ENCODE measurements around the gene CGB1.
A peak's percentile ranks its signal among the peaks of the same experiment; 100 is the strongest.

CGB1 gene

GRCh38 chr19:48994035-48994386 lies 42.7 kb downstream of the CGB1 start:
- Histone ChIP-seq H3K4me3 (ENCODE audit: low read depth, low read length, poor library complexity, severe bottlenecking) (peak overlapping the region; percentile 99), H3K36me3 (ENCODE audit: insufficient read depth, low read length) (peaks cover under 1% of the 10 kb centered on the region; the same call in 1 of the 2 replicates), H3K9ac (ENCODE audit: low read length) (peak overlapping the region; percentile 98), H3K9me2 (ENCODE audit: low read depth, low read length) (no peaks in the 10 kb centered on the region), H3K4me1 (ENCODE audit: insufficient read depth, low read length, severe bottlenecking) (peaks cover 24% of the 10 kb centered on the region), H3K9me3 (ENCODE audit: low read length) (no peaks in the 10 kb centered on the region), H4K20me1 (ENCODE audit: insufficient read depth, low read length) (no peaks in the 10 kb centered on the region), H3K4me2 (ENCODE audit: low read length) (peak overlapping the region; percentile 100), H3K27ac (ENCODE audit: low read depth, low read length, poor library complexity, severe bottlenecking) (peak overlapping the region; percentile 87), H3K27me3 (ENCODE audit: insufficient read depth, low read length) (no peaks in the 10 kb centered on the region), H3F3A (ENCODE audit: insufficient read depth, low read length) (no peaks in the 10 kb centered on the region), H3K79me2 (ENCODE audit: insufficient read depth, low read length) (peaks cover 27% of the 10 kb centered on the region), H2AFZ (ENCODE audit: low read length) (no peak overlapping the region)
- TF ChIP-seq CTCF (IDR thresholded peaks at IDR 0.05; ENCODE audit: low read length) (no peak), EZH2 (IDR thresholded peaks at IDR 0.05; ENCODE audit: borderline replicate concordance, low read length) (no peak)

- peak within 1 kb of the TSS; percentile 99 for H3K4me3 ChIP-seq (ENCODE audit: low read depth, low read length, poor library complexity, severe bottlenecking)
- no peaks in the 10 kb centered on the region for H4K20me1 ChIP-seq (ENCODE audit: insufficient read depth, low read length)
- peak within 1 kb of the TSS; percentile 98 for H3K9ac ChIP-seq (ENCODE audit: low read length)
- peak within 1 kb of the TSS; percentile 100 for H3K4me2 ChIP-seq (ENCODE audit: low read length)
- no peaks in the 10 kb centered on the region for H3F3A ChIP-seq (ENCODE audit: insufficient read depth, low read length)
- H3K27me3 ChIP-seq (ENCODE audit: insufficient read depth, low read length), result no peaks in the 10 kb centered on the region
- peaks cover 23% of the 10 kb centered on the region for H3K4me1 ChIP-seq (ENCODE audit: insufficient read depth, low read length, severe bottlenecking)
- H3K9me2 ChIP-seq (ENCODE audit: low read depth, low read length), result no peaks in the 10 kb centered on the region
- H2AFZ ChIP-seq (ENCODE audit: low read length), result no peak within 1 kb of the TSS
- H3K79me2 ChIP-seq (ENCODE audit: insufficient read depth, low read length), result peaks cover 27% of the 10 kb centered on the region
- peaks cover 5% of the 10 kb centered on the region; the same call in 1 of the 2 replicates for H3K36me3 ChIP-seq (ENCODE audit: insufficient read depth, low read length)
- peak within 1 kb of the TSS; percentile 87 for H3K27ac ChIP-seq (ENCODE audit: low read depth, low read length, poor library complexity, severe bottlenecking)
- TF ChIP-seq CTCF (IDR thresholded peaks at IDR 0.05; ENCODE audit: low read length), result peak; percentile 82
- TF ChIP-seq EZH2 (IDR thresholded peaks at IDR 0.05; ENCODE audit: borderline replicate concordance, low read length), result no peak
- H3K9me3 ChIP-seq (ENCODE audit: low read length), result no peaks in the 10 kb centered on the region
Measured at GRCh38 chr19:48993175-48994034, 43.3 kb downstream of the CGB1 start, which contains the start of the genes GYS1 and RUVBL2. GYS1 (minus strand) TSS chr19:48993309; CDS start chr19:48993112, 197 bp downstream. RUVBL2 (plus strand) TSS chr19:48993887; CDS start chr19:48993912, 25 bp downstream.

- peak overlapping the region; percentile 99 for H3K4me3 ChIP-seq (ENCODE audit: low read depth, low read length, poor library complexity, severe bottlenecking)
- H3K9ac ChIP-seq (ENCODE audit: low read length), result peak overlapping the region; percentile 93
- no peaks in the 10 kb centered on the region for H3K27me3 ChIP-seq (ENCODE audit: insufficient read depth, low read length)
- peaks cover 27% of the 10 kb centered on the region for H3K79me2 ChIP-seq (ENCODE audit: insufficient read depth, low read length)
- H3K4me1 ChIP-seq (ENCODE audit: insufficient read depth, low read length, severe bottlenecking), result peaks cover 27% of the 10 kb centered on the region
- H3K9me3 ChIP-seq (ENCODE audit: low read length), result no peaks in the 10 kb centered on the region
- peak overlapping the region; percentile 88 for H3K4me2 ChIP-seq (ENCODE audit: low read length)
- H4K20me1 ChIP-seq (ENCODE audit: insufficient read depth, low read length), result no peaks in the 10 kb centered on the region
- H3K27ac ChIP-seq (ENCODE audit: low read depth, low read length, poor library complexity, severe bottlenecking), result peak overlapping the region; percentile 37
- no peak for TF ChIP-seq EZH2 (IDR thresholded peaks at IDR 0.05; ENCODE audit: borderline replicate concordance, low read length)
- no peak for TF ChIP-seq CTCF (IDR thresholded peaks at IDR 0.05; ENCODE audit: low read length)
- H3F3A ChIP-seq (ENCODE audit: insufficient read depth, low read length), result no peaks in the 10 kb centered on the region
- H3K36me3 ChIP-seq (ENCODE audit: insufficient read depth, low read length), result peaks cover 11% of the 10 kb centered on the region; the same call in 1 of the 2 replicates
- no peaks in the 10 kb centered on the region for H3K9me2 ChIP-seq (ENCODE audit: low read depth, low read length)
- H2AFZ ChIP-seq (ENCODE audit: low read length), result no peak overlapping the region
Measured at GRCh38 chr19:48992581-48993174, 44.0 kb downstream of the CGB1 start.

Data from OCI-LY1 (cell line).